Measurements from ENCODE around the gene KRTAP9-3. TPM values are rescaled to one million over a fixed set of nuclear protein-coding genes. Genes with fewer than 3 reads are reported as not detected.
A peak's percentile ranks its signal among the peaks of the same experiment; 100 is the strongest.
"Not testable (repeated sequence)": the region's sequence is repeated elsewhere in the genome, so short reads cannot be mapped to it uniquely, and the experiment has no call there.

Gene KRTAP9-3
- not detected for total RNA-seq (2013)
- polyA plus RNA-seq, result not detected
- not detected in 2 replicates for polyA minus RNA-seq
- 0 to 0.35 (median 0) reads per million in 11 experiments for total RNA-seq

- H2AFZ ChIP-seq (ENCODE audit: insufficient read depth, low read depth, low read length, poor library complexity, severe bottlenecking); H3K4me1 ChIP-seq (ENCODE audit: control insufficient read depth in 1 of 2, insufficient read depth in 2 of 2, low read length in 2 of 2); H3K27ac Mint-ChIP-seq; H3K27me3 ChIP-seq (ENCODE audit: control insufficient read depth in 2 of 2, insufficient read depth in 2 of 2, low read length in 2 of 2); H3K4me2 ChIP-seq (replicated peaks; ENCODE audit: extremely low read depth, low read length, poor library complexity, severe bottlenecking); H3K9me3 ChIP-seq (replicated peaks in 1 of 2; ENCODE audit: control insufficient read depth in 1 of 2, insufficient read depth in 1 of 2, low read length in 2 of 2); H3K79me2 ChIP-seq (ENCODE audit: insufficient read depth, low read length); H3K9me3 Mint-ChIP-seq; H3K27ac ChIP-seq (ENCODE audit: low read depth in 1 of 2, low read length in 2 of 2); H3K36me3 Mint-ChIP-seq; H3K9ac ChIP-seq (ENCODE audit: insufficient read depth, low read length, poor library complexity, severe bottlenecking); H3K36me3 ChIP-seq (replicated peaks in 1 of 2; ENCODE audit: control insufficient read depth in 1 of 2, insufficient read depth in 2 of 2, low read length in 2 of 2); H3K4me1 Mint-ChIP-seq; H4K20me1 ChIP-seq (ENCODE audit: insufficient read depth, low read length); intact Hi-C loops (cut with micrococcal nuclease); DNase-seq; H3K4me3 ChIP-seq (replicated peaks in 1 of 3; ENCODE audit: low read depth in 2 of 3, low read length in 3 of 3): not testable (repeated sequence)
- 70% methylated on average over 1 of the region's 1 CpG for WGBS (ENCODE audit: insufficient coverage)
- H3K4me3 Mint-ChIP-seq, result peak within 1 kb of the TSS in 1 of 2 donors; percentile 5
- peaks cover 7 to 20% (median 8%) of the 10 kb centered on the region in 3 donors for H3K27me3 Mint-ChIP-seq (ENCODE audit: low read depth in 3 of 3)
Observed at GRCh38 chr17:41232399-41233105, at the start of gene KRTAP9-3. Gene KRTAP9-3, plus strand, starts transcription at chr17:41232449. Its CDS starts 53 bp downstream, at chr17:41232502.

- no peak for DNase-seq
- Mint-ChIP-seq H3K27me3 (ENCODE audit: low read depth in 3 of 3) (peaks cover 6 to 8% (median 8%) of the 10 kb centered on the region in 3 donors), H3K4me1 (no peaks in the 10 kb centered on the region), H3K4me3 (no peak within 1 kb of the TSS), H3K9me3 (peaks cover 0 to 2% (median 0%) of the 10 kb centered on the region in 7 donors), H3K36me3 (no peaks in the 10 kb centered on the region), H3K27ac (no peak within 1 kb of the TSS)
- intact Hi-C loops (cut with micrococcal nuclease), result no loop called here
- 93% methylated on average over 8 of the region's 9 CpGs for WGBS (ENCODE audit: insufficient coverage)
- Histone ChIP-seq H2AFZ (ENCODE audit: insufficient read depth, low read depth, low read length, poor library complexity, severe bottlenecking) (no peak within 1 kb of the TSS), H3K79me2 (ENCODE audit: insufficient read depth, low read length) (no peaks in the 10 kb centered on the region), H3K9me3 (replicated peaks in 1 of 2; ENCODE audit: control insufficient read depth in 1 of 2, insufficient read depth in 1 of 2, low read length in 2 of 2) (no peaks in the 10 kb centered on the region), H3K9ac (ENCODE audit: insufficient read depth, low read length, poor library complexity, severe bottlenecking) (no peak within 1 kb of the TSS), H3K4me2 (replicated peaks; ENCODE audit: extremely low read depth, low read length, poor library complexity, severe bottlenecking) (no peak within 1 kb of the TSS), H3K36me3 (replicated peaks in 1 of 2; ENCODE audit: control insufficient read depth in 1 of 2, insufficient read depth in 2 of 2, low read length in 2 of 2) (no peaks in the 10 kb centered on the region), H3K4me1 (ENCODE audit: control insufficient read depth in 1 of 2, insufficient read depth in 2 of 2, low read length in 2 of 2) (no peaks in the 10 kb centered on the region), H3K4me3 (replicated peaks in 1 of 3; ENCODE audit: low read depth in 2 of 3, low read length in 3 of 3) (no peak within 1 kb of the TSS), H3K27me3 (ENCODE audit: control insufficient read depth in 2 of 2, insufficient read depth in 2 of 2, low read length in 2 of 2) (peaks cover 0 to 3% of the 10 kb centered on the region in 2 donors), H4K20me1 (ENCODE audit: insufficient read depth, low read length) (no peaks in the 10 kb centered on the region), H3K27ac (ENCODE audit: low read depth in 1 of 2, low read length in 2 of 2) (no peak within 1 kb of the TSS)
- no peak for TF ChIP-seq CTCF (IDR thresholded peaks at IDR 0.05)
Observed at GRCh38 chr17:41184480-41184961, 47.7 kb upstream of the KRTAP9-3 start, which contains the start of gene KRTAP4-1. Gene KRTAP4-1, minus strand, starts transcription at chr17:41184911. Its CDS starts 57 bp downstream, at chr17:41184854.
